Measurements from ENCODE around the gene ZNF528.

DNA sequence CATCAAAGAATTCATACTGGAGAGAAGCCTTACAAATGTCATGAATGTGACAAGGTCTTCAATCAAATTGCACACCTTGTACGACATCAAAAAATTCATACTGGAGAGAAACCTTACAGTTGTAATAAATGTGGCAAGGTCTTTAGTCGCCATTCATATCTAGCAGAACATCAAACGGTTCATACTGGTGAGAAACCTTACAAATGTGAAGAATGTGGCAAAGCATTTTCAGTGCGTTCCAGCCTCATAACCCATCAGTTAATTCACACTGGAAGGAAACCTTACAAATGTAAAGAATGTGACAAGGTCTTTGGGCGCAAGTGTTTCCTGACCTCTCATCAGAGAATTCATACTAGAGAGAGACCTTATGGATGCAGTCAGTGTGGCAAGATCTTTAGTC lies 18.1 kb downstream of the ZNF528 start:
- no peak for TF ChIP-seq POLR2A (IDR thresholded peaks at IDR 0.05; ENCODE audit: low read depth)
- TF ChIP-seq POLR2AphosphoS5 (IDR thresholded peaks at IDR 0.05) = no peak

Measured in esophagus muscularis mucosa (tissue), 2 donors.